ENCODE results near the gene TTC8. TPM values are rescaled to one million over a fixed set of nuclear protein-coding genes. Genes with fewer than 3 reads are reported as not detected.
"Not testable (repeated sequence)": the region's sequence is repeated elsewhere in the genome, so short reads cannot be mapped to it uniquely, and the experiment has no call there.

Gene TTC8
- total RNA-seq, 1 donor from 2014 or later, result 12.2 TPM

DNA sequence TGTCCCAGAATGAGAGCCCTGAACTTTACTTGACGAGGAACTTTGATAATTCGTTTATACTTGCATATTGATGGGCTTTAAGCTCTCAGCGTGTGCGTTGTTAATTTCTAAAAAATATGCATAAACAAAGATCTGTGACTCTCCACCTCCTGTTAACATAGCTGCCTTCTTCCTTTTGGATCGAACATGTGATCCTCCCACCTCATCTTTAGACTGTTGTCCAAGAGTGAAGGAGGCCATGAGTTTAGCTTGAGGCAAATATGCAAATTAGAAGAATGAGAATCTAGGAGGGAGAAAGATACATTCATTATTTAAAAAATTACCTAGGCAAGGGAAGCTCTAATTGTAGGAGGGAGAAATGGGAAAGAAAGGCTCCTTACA is 617 bp downstream of the TTC8 start:
- no peak for DNase-seq

DNA sequence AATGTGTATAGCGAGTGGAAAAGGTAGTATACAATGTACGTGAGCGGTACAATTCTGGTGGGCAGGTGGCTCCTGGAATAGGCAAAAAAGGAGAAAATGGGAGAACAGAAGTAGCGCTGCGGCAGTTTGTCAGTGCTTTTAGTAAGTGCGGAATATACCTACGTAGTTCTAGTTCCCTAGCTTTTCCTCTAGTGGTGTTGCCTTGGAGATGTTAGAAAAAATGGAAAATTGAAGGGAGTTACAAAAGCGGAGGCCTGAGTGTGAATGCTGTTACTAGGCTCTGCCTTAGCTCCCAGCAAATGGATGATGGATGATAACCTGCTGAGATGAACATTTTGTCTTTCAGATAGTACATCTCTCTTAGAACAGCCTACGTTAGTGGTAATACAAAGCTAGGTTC is 1.1 kb downstream of the TTC8 start:
- no peak for DNase-seq

GRCh38 chr14:88829188-88829587 is 4.7 kb downstream of the TTC8 start:
- no peak for DNase-seq

GRCh38 chr14:88829685-88830302 is 5.3 kb downstream of the TTC8 start:
- DNase-seq, result no peak

DNA sequence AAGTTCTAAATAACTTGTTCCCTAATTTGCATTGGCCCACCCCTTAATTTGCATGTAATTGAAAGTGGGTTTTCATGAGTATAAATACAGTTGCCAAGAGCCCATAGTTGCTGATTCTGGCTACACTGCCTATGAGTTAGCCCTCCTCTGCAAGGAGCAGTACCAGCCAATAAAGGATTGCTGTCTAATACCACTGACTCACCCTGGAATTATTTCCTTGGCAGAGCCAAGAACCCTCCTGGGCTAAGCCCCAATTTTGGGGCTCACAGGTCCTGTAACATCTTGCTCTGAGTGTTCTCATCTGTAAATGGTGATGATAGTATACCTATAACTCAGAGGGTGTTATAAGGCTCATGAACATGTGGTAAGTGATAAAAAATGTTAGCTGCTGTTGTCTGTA is 6.8 kb downstream of the TTC8 start:
- DNase-seq, result no peak

GRCh38 chr14:88834883-88835431 is 10.5 kb downstream of the TTC8 start:
- no peak for DNase-seq

GRCh38 chr14:88835661-88836060 is 11.2 kb downstream of the TTC8 start:
- no peak for DNase-seq

DNA sequence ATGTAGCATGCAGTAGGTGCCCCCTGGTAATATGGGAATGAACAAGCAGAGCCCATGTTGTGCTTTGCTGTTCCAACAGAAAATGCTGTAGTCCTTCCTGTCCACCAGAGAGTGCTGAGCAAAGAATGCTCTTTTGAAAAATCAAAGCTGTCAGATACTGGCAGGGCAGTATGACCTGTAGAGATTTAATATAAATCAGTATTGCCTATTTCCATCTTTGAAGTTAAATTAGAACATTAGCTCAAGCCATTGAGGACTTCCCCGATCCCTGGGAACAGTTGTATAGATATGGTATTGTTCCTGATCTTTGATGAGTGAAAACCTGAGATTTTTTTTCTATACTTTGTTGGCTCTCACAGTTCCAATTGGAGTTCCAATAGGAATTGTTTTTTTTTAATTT is 13.0 kb downstream of the TTC8 start:
- no peak for DNase-seq

GRCh38 chr14:88838015-88838414 is 13.6 kb downstream of the TTC8 start:
- DNase-seq, result no peak

DNA sequence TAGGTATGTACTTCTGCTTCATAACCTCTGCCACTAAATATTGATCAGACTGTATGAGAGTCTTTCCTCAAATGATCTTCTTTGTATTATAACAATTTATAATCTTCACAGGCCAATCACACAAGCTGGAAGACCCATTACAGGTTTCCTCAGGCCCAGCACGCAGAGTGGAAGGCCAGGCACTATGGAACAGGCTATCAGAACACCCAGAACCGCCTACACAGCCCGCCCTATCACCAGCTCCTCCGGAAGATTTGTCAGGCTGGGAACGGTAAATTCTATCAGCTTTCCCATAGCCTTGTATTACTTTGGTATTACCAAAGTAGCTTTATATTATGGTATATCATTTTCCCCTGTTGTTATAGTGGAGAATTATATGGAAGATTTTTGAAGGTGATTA is 16.5 kb downstream of the TTC8 start:
- DNase-seq, result no peak

GRCh38 chr14:88841741-88842140 is 17.3 kb downstream of the TTC8 start:
- no peak for DNase-seq

GRCh38 chr14:88842414-88842813 is 18.0 kb downstream of the TTC8 start:
- no peak for DNase-seq

DNA sequence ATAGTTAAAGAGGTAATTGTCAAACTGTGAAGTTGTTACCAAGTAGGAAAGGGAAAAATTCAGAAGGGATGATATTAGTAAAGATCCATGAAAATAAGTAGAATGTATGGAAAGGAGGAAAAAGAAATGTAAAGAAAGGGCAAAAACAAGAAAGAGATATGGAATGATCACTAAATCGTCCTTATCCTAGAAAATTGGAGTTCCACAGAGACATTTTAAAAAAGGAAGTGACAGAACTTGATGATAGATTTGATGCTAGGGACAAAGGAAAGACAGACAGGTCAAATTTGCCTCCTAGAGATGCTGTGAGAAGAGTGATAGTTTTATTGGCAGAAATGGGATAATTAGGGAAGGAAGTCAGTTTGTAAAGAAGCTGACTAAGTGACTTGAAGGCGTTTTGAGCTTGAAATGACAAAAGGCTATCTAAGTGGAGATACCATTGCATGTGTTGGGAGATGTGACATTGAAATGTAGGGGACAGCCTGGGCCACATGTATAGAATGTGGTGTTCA is 20.6 kb downstream of the TTC8 start:
- no peak for DNase-seq

- no peak for DNase-seq
Measured at GRCh38 chr14:88848571-88848970, 24.1 kb downstream of the TTC8 start.

- DNase-seq, result no peak
Measured at GRCh38 chr14:88849716-88850115, 25.3 kb downstream of the TTC8 start.

DNA sequence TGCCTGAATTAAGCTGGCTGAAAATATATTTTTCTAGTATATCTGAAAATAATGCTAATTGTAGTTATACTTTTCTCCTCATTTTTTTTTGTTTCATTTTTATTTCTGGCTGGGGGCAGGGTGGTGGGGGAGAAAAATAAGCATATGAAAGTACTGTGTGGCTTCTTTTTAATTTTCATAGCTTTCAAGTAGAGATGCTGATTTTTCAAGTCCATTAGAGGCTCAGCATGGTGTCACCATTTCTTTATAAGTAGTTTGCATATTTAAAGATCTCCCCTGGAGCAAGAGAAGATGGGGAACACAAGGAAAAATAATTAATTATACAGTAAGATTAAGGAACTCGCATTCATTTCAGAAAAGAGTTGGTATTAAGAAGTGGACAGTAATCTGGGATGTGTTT is 27.1 kb downstream of the TTC8 start:
- no peak for DNase-seq

GRCh38 chr14:88852632-88853031 is 28.2 kb downstream of the TTC8 start:
- no peak for DNase-seq

- no peak for DNase-seq
Measured at GRCh38 chr14:88853129-88853528, 28.7 kb downstream of the TTC8 start.

GRCh38 chr14:88856786-88857366 is 32.4 kb downstream of the TTC8 start:
- DNase-seq, result no peak

GRCh38 chr14:88857861-88858260 is 33.4 kb downstream of the TTC8 start:
- not testable (repeated sequence) for DNase-seq

DNA sequence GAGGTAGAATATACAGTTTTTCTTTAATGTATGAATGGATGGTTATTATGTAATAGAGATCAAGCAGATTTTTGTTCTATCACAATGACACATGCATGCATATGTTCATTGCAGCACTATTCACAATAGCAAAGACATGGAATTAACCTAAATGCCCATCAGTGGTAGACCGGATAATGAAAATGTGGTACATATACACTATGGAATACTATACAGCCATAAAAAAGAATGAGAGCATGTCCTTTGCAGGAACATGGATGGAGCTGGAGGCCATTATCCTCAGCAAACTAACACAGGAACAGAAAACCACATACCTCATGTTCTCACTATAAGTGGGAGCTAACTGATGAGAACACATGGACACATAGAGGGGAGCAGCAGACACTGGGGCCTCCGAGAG is 34.7 kb downstream of the TTC8 start:
- DNase-seq, result not testable (repeated sequence)

DNA sequence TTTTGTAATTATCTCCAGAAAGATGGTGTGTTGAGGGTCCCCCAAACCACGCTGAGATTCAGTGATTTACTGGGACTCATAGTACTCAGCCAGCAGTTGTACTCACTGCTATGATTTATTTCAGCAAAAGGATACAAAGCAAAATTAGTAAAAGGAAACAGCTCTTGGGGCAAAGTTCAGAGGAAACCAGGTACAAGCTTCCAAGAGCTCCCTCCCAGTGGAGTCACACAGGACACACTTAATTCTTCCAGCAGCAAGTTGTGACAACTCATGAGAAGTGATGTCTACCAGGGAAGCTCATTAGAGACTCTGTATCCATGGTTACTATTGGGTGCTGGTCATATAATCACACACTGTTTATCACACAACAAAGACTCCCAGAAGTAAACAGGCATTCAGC is 38.7 kb downstream of the TTC8 start:
- DNase-seq, result no peak

GRCh38 chr14:88864198-88864597 is 39.7 kb downstream of the TTC8 start:
- no peak for DNase-seq

GRCh38 chr14:88866305-88866704 is 41.9 kb downstream of the TTC8 start:
- DNase-seq, result no peak

Data from occipital lobe (tissue), 2 donors.